Measurements from ENCODE around the gene TMEM120A. TPM values are rescaled to one million over a fixed set of nuclear protein-coding genes. Genes with fewer than 3 reads are reported as not detected.
"Not testable (repeated sequence)": the region's sequence is repeated elsewhere in the genome, so short reads cannot be mapped to it uniquely, and the experiment has no call there.

The TMEM120A gene
- total and polyA plus RNA-seq, 12 donors, result 132 to 220 (median 152) TPM

- intact Hi-C loops (cut with DNase I), result loop anchor here in 1 of 10 donors (5.0 kb wide), 1 partner anchor 156 kb away; no protein-coding TSS in a partner anchor
- ATAC-seq, result peak in 6 of 8 donors; percentile 41 to 68 (median 61)
- Histone ChIP-seq H3K9me3 (no peaks in the 10 kb centered on the region), H3K27ac (peak overlapping the region in 4 of 10 donors; percentile 0 to 40 (median 35)), H3K4me1 (peaks cover 0 to 21% (median 12%) of the 10 kb centered on the region in 9 donors), H3K27me3 (no peaks in the 10 kb centered on the region), H3K4me3 (peak overlapping the region in 1 of 10 donors; percentile 18), H3K36me3 (peaks cover 0 to 45% (median 0%) of the 10 kb centered on the region in 9 donors)
- no peak for TF ChIP-seq CTCF (IDR thresholded peaks at IDR 0.05)
- WGBS, 2 donors, result 42 to 44% methylated on average over 4 of the region's 4 CpGs
- peak in 1 of 2 donors; percentile 24 for DNase-seq
These were observed 28.6 kb upstream of the TMEM120A start for GRCh38 chr7:76023002-76023401.

GRCh38 chr7:76022026-76022780, 27.8 kb upstream of the TMEM120A start:
- peaks cover 0 to 40% (median 0%) of the 10 kb centered on the region in 9 donors for H3K36me3 ChIP-seq
- peaks cover 0 to 21% (median 12%) of the 10 kb centered on the region in 9 donors for H3K4me1 ChIP-seq
- H3K4me3 ChIP-seq, result no peak overlapping the region
- 93 to 96% methylated on average over 7 of the region's 7 CpGs for WGBS, 2 donors
- peak overlapping the region in 1 of 10 donors; percentile 40 for H3K27ac ChIP-seq
- intact Hi-C loops (cut with DNase I), result loop anchor here in 1 of 10 donors (5.0 kb wide), 1 partner anchor 155 kb away; no protein-coding TSS in a partner anchor
- no peak for ATAC-seq
- no peaks in the 10 kb centered on the region for H3K9me3 ChIP-seq
- DNase-seq, result no peak
- no peaks in the 10 kb centered on the region for H3K27me3 ChIP-seq
- no peak for TF ChIP-seq CTCF (IDR thresholded peaks at IDR 0.05)

GRCh38 chr7:76020031-76020714, 25.8 kb upstream of the TMEM120A start:
- H3K27me3 ChIP-seq, result no peaks in the 10 kb centered on the region
- peak; percentile 79 to 96 (median 92) for TF ChIP-seq CTCF (IDR thresholded peaks at IDR 0.05)
- peak overlapping the region in 1 of 10 donors; percentile 4 for H3K27ac ChIP-seq
- intact Hi-C loops (cut with DNase I), result loop anchor here in 9 of 10 donors (1.0 to 5.0 kb wide), 4 partner anchors 153 to 155 kb away; no protein-coding TSS in a partner anchor
- no peaks in the 10 kb centered on the region for H3K9me3 ChIP-seq
- ATAC-seq (peak; percentile 74 to 86 (median 82)), DNase-seq (peak; percentile 78 to 82)
- H3K36me3 ChIP-seq, result peaks cover 0 to 34% (median 0%) of the 10 kb centered on the region in 9 donors
- no peak overlapping the region for H3K4me3 ChIP-seq
- 41% methylated on average over 6 of the region's 6 CpGs for WGBS, 2 donors
- peaks cover 0 to 27% (median 15%) of the 10 kb centered on the region in 9 donors for H3K4me1 ChIP-seq

- not testable (repeated sequence) for H3K27ac ChIP-seq, ATAC-seq, DNase-seq, H3K4me3 ChIP-seq, H3K9me3 ChIP-seq, H3K27me3 ChIP-seq
- whole genome bisulfite sequencing, 2 donors, result 97 to 99% methylated on average over 4 of the region's 4 CpGs
- intact Hi-C loops (cut with DNase I), result loop anchor here in 2 of 10 donors (5.0 kb wide), 2 partner anchors 141 to 151 kb away; partner anchors contain the start of gene RHBDD2 (in 1 of the 2)
- H3K36me3 ChIP-seq, result peaks cover 0 to 27% (median 0%) of the 10 kb centered on the region in 9 donors
- peaks cover 0 to 26% (median 15%) of the 10 kb centered on the region in 9 donors for H3K4me1 ChIP-seq
These were observed 24.1 kb upstream of the TMEM120A start for GRCh38 chr7:76018520-76018919.

Data from heart right ventricle (tissue), 16 donors.